Astrocyte (in vitro differentiated cells and primary cell): Measurements from ENCODE around the gene PLCB4.

Experiments
- EZH2 ChIP-seq: IDR thresholded peaks from 2 replicates; pipeline ENCODE4 v1.6.1; 2012; ENCODE audit warnings: mild to moderate bottlenecking, low read length, inconsistent platforms; ENCODE audit not compliant: insufficient read depth
- TF ChIP-seq, protein P1 (sequence below): IDR thresholded peaks from 2 replicates; pipeline ENCODE4 v1.5.1; 2011; ENCODE audit warnings: low read depth, mild to moderate bottlenecking, inconsistent platforms, low read length, moderate library complexity; ENCODE audit not compliant: insufficient read depth

DNA sequence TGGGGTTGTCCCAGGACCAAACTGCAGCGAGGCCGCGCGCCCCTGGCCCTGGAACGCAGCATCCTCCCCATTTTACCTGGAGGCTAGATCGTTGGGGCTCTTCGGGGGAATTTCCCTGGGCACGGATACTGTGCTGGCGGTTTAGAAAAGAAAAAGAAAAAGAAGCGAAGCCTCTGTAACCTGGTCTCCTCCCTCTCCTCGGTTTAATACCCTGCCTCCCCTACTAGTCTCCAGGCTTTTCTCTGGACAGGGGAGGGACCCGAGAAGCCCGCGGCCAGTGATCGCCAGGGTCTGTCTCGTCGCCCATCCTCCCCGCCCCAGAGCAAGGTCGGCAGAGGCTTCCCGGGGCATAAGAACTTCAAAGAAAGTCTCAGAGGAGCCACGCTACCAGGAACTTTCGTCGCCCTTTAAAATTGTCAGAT lies 439.4 kb downstream of the PLCB4 start:
- TF ChIP-seq EZH2, result peak; percentile 43
- TF ChIP-seq, protein P1, sequence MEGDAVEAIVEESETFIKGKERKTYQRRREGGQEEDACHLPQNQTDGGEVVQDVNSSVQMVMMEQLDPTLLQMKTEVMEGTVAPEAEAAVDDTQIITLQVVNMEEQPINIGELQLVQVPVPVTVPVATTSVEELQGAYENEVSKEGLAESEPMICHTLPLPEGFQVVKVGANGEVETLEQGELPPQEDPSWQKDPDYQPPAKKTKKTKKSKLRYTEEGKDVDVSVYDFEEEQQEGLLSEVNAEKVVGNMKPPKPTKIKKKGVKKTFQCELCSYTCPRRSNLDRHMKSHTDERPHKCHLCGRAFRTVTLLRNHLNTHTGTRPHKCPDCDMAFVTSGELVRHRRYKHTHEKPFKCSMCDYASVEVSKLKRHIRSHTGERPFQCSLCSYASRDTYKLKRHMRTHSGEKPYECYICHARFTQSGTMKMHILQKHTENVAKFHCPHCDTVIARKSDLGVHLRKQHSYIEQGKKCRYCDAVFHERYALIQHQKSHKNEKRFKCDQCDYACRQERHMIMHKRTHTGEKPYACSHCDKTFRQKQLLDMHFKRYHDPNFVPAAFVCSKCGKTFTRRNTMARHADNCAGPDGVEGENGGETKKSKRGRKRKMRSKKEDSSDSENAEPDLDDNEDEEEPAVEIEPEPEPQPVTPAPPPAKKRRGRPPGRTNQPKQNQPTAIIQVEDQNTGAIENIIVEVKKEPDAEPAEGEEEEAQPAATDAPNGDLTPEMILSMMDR, result no peak
